ENCODE results near the gene PRKCA. TPM values are rescaled to one million over a fixed set of nuclear protein-coding genes. Genes with fewer than 3 reads are reported as not detected.

PRKCA gene
- total and polyA plus RNA-seq, 2 experiments from 2014 or later, result 6.4 to 35.4 TPM

DNA sequence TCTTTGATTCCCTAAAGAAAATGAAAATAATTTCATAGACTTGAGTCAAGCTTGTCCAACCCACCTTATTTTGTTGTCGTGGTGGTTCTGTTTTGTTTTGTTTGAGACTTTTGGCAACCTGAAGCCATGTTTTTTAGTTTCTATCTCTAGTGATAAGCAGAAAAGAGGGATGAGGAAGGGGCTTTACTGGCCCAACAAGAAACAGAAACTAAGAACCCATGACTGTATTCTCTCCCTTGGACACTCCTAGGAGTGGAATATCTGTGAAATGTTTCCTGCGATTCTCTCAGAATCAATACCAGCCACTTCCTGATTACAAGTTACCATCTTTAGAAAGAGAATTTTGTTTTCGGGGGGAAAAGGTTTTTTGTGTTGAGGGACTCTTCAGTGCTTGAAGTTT lies 207.5 kb downstream of the PRKCA start:
- peaks cover 22% of the 10 kb centered on the region for H3K4me1 Mint-ChIP-seq
- no peaks in the 10 kb centered on the region for H3K9me3 Mint-ChIP-seq
- TF ChIP-seq STAT1 (IDR thresholded peaks at IDR 0.05; ENCODE audit: unreplicated experiment) (no peak), POLR2AphosphoS5 (IDR thresholded peaks at IDR 0.05; ENCODE audit: low read depth) (no peak), ZNF114 (CRISPR knock-in tag; IDR thresholded peaks at IDR 0.05) (no peak), CREB1 (CRISPR knock-in tag; IDR thresholded peaks at IDR 0.05; ENCODE audit: low read depth) (no peak), JUNB (IDR thresholded peaks at IDR 0.05; ENCODE audit: unreplicated experiment) (no peak), EZH2 (IDR thresholded peaks at IDR 0.05; ENCODE audit: low read depth, unreplicated experiment) (no peak), NANOG (IDR thresholded peaks at IDR 0.05; ENCODE audit: borderline replicate concordance) (no peak), EZH2phosphoT487 (IDR thresholded peaks at IDR 0.05; ENCODE audit: unreplicated experiment) (no peak), ZNF331 (CRISPR knock-in tag; IDR thresholded peaks at IDR 0.05; ENCODE audit: low read depth) (no peak)
- TF ChIP-seq, protein P1, sequence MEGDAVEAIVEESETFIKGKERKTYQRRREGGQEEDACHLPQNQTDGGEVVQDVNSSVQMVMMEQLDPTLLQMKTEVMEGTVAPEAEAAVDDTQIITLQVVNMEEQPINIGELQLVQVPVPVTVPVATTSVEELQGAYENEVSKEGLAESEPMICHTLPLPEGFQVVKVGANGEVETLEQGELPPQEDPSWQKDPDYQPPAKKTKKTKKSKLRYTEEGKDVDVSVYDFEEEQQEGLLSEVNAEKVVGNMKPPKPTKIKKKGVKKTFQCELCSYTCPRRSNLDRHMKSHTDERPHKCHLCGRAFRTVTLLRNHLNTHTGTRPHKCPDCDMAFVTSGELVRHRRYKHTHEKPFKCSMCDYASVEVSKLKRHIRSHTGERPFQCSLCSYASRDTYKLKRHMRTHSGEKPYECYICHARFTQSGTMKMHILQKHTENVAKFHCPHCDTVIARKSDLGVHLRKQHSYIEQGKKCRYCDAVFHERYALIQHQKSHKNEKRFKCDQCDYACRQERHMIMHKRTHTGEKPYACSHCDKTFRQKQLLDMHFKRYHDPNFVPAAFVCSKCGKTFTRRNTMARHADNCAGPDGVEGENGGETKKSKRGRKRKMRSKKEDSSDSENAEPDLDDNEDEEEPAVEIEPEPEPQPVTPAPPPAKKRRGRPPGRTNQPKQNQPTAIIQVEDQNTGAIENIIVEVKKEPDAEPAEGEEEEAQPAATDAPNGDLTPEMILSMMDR (conservative IDR thresholded peaks at IDR 0.05; ENCODE audit: low read depth in 2 of 2), result no peak
- TF ChIP-seq, protein P2, sequence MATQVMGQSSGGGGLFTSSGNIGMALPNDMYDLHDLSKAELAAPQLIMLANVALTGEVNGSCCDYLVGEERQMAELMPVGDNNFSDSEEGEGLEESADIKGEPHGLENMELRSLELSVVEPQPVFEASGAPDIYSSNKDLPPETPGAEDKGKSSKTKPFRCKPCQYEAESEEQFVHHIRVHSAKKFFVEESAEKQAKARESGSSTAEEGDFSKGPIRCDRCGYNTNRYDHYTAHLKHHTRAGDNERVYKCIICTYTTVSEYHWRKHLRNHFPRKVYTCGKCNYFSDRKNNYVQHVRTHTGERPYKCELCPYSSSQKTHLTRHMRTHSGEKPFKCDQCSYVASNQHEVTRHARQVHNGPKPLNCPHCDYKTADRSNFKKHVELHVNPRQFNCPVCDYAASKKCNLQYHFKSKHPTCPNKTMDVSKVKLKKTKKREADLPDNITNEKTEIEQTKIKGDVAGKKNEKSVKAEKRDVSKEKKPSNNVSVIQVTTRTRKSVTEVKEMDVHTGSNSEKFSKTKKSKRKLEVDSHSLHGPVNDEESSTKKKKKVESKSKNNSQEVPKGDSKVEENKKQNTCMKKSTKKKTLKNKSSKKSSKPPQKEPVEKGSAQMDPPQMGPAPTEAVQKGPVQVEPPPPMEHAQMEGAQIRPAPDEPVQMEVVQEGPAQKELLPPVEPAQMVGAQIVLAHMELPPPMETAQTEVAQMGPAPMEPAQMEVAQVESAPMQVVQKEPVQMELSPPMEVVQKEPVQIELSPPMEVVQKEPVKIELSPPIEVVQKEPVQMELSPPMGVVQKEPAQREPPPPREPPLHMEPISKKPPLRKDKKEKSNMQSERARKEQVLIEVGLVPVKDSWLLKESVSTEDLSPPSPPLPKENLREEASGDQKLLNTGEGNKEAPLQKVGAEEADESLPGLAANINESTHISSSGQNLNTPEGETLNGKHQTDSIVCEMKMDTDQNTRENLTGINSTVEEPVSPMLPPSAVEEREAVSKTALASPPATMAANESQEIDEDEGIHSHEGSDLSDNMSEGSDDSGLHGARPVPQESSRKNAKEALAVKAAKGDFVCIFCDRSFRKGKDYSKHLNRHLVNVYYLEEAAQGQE (IDR thresholded peaks at IDR 0.05; ENCODE audit: unreplicated experiment), result no peak
- TF ChIP-seq, protein P3, sequence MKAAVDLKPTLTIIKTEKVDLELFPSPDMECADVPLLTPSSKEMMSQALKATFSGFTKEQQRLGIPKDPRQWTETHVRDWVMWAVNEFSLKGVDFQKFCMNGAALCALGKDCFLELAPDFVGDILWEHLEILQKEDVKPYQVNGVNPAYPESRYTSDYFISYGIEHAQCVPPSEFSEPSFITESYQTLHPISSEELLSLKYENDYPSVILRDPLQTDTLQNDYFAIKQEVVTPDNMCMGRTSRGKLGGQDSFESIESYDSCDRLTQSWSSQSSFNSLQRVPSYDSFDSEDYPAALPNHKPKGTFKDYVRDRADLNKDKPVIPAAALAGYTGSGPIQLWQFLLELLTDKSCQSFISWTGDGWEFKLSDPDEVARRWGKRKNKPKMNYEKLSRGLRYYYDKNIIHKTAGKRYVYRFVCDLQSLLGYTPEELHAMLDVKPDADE (IDR thresholded peaks at IDR 0.05), result no peak
- TF ChIP-seq, protein P4, sequence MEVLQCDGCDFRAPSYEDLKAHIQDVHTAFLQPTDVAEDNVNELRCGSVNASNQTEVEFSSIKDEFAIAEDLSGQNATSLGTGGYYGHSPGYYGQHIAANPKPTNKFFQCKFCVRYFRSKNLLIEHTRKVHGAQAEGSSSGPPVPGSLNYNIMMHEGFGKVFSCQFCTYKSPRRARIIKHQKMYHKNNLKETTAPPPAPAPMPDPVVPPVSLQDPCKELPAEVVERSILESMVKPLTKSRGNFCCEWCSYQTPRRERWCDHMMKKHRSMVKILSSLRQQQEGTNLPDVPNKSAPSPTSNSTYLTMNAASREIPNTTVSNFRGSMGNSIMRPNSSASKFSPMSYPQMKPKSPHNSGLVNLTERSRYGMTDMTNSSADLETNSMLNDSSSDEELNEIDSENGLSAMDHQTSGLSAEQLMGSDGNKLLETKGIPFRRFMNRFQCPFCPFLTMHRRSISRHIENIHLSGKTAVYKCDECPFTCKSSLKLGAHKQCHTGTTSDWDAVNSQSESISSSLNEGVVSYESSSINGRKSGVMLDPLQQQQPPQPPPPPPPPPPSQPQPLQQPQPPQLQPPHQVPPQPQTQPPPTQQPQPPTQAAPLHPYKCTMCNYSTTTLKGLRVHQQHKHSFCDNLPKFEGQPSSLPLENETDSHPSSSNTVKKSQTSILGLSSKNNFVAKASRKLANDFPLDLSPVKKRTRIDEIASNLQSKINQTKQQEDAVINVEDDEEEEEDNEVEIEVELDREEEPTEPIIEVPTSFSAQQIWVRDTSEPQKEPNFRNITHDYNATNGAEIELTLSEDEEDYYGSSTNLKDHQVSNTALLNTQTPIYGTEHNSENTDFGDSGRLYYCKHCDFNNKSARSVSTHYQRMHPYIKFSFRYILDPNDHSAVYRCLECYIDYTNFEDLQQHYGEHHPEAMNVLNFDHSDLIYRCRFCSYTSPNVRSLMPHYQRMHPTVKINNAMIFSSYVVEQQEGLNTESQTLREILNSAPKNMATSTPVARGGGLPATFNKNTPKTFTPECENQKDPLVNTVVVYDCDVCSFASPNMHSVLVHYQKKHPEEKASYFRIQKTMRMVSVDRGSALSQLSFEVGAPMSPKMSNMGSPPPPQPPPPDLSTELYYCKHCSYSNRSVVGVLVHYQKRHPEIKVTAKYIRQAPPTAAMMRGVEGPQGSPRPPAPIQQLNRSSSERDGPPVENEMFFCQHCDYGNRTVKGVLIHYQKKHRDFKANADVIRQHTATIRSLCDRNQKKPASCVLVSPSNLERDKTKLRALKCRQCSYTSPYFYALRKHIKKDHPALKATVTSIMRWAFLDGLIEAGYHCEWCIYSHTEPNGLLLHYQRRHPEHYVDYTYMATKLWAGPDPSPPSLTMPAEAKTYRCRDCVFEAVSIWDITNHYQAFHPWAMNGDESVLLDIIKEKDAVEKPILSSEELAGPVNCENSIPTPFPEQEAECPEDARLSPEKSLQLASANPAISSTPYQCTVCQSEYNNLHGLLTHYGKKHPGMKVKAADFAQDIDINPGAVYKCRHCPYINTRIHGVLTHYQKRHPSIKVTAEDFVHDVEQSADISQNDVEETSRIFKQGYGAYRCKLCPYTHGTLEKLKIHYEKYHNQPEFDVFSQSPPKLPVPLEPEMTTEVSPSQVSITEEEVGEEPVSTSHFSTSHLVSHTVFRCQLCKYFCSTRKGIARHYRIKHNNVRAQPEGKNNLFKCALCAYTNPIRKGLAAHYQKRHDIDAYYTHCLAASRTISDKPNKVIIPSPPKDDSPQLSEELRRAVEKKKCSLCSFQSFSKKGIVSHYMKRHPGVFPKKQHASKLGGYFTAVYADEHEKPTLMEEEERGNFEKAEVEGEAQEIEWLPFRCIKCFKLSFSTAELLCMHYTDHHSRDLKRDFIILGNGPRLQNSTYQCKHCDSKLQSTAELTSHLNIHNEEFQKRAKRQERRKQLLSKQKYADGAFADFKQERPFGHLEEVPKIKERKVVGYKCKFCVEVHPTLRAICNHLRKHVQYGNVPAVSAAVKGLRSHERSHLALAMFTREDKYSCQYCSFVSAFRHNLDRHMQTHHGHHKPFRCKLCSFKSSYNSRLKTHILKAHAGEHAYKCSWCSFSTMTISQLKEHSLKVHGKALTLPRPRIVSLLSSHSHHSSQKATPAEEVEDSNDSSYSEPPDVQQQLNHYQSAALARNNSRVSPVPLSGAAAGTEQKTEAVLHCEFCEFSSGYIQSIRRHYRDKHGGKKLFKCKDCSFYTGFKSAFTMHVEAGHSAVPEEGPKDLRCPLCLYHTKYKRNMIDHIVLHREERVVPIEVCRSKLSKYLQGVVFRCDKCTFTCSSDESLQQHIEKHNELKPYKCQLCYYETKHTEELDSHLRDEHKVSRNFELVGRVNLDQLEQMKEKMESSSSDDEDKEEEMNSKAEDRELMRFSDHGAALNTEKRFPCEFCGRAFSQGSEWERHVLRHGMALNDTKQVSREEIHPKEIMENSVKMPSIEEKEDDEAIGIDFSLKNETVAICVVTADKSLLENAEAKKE (CRISPR knock-in tag; IDR thresholded peaks at IDR 0.05), result no peak
- H3K27ac ChIP-seq (ENCODE audit: low read depth), result no peak overlapping the region
- H2AFZ ChIP-seq, result no peak overlapping the region
- no peak overlapping the region for H3K4me3 Mint-ChIP-seq
- H3K36me3 Mint-ChIP-seq (ENCODE audit: low read depth), result no peaks in the 10 kb centered on the region
- ATAC-seq (no peak), DNase-seq (ENCODE audit: low spot score) (no peak)
- H3K4me3 ChIP-seq, result no peak overlapping the region
- no peaks in the 10 kb centered on the region for H3K79me2 ChIP-seq (replicated peaks; ENCODE audit: insufficient read depth)
- H3K9me2 ChIP-seq (ENCODE audit: insufficient read depth), result 0 out of 2 replicates have a peak, but pooled peaks cover 11% of the 10 kb centered on the region
- no peaks in the 10 kb centered on the region for H3K27me3 ChIP-seq (ENCODE audit: insufficient read depth)
- H3K4me2 ChIP-seq, result no peak overlapping the region
- H3K36me3 ChIP-seq (ENCODE audit: insufficient read depth), result no peaks in the 10 kb centered on the region
- H3K27ac Mint-ChIP-seq, result no peak overlapping the region
- no peaks in the 10 kb centered on the region for H3K4me1 ChIP-seq (ENCODE audit: insufficient read depth)
- no peaks in the 10 kb centered on the region for H3F3A ChIP-seq (replicated peaks; ENCODE audit: low read depth)
- H3K27me3 Mint-ChIP-seq (ENCODE audit: insufficient read depth, low read depth, poor library complexity), result peaks cover 4% of the 10 kb centered on the region
- no peaks in the 10 kb centered on the region for H4K20me1 ChIP-seq (replicated peaks; ENCODE audit: insufficient read depth)
